Measurements from ENCODE around the gene PPP2R2B. TPM values are rescaled to one million over a fixed set of nuclear protein-coding genes. Genes with fewer than 3 reads are reported as not detected.

The PPP2R2B gene
- total and polyA plus RNA-seq, 2 of the 4 experiments (the other 2 are of a cell fraction), result not detected

DNA sequence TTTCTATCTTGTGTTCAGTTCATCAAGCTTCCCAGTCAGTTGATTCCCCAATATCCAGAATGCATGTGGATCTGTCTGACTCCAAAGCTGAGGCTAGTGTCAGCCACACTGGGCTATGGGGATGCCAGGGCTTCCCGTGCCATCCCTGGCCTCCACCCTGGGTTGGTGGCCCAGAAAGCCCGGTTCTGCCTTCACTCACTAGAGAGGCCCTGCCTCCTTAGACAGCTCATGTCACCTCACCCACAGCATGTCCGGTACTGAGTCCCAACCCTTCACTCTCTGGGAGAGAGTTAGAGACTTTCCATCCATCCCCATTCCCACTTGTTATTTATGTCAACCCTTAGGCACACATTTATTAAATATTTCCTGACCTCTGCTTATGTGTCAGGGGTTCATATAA, 243.1 kb downstream of the PPP2R2B start:
- intact Hi-C loops (cut with micrococcal nuclease) (no loop called here), in situ Hi-C loops (cut with MboI; ENCODE audit: low sequenced_read_pairs) (no loop called here), dilution Hi-C loops (cut with HindIII; ENCODE audit: low sequenced_read_pairs, unreplicated experiment) (no loop called here)
- Histone ChIP-seq H4K20me1 (ENCODE audit: insufficient read depth, low read length) (no peaks in the 10 kb centered on the region), H3K4me3 (ENCODE audit: insufficient read depth, low read depth, low read length) (no peak overlapping the region), H2AK9ac (replicated peaks; ENCODE audit: low read depth, low read length, poor library complexity) (no peak overlapping the region), H3K9me3 (ENCODE audit: control insufficient read depth, insufficient read depth, low read length) (peaks cover 2% of the 10 kb centered on the region; the same call in 1 of the 2 replicates), H2BK15ac (ENCODE audit: low read depth, low read length) (no peak overlapping the region), H2AK5ac (ENCODE audit: low read depth, low read length) (no peak overlapping the region), H3K14ac (replicated peaks; ENCODE audit: low read depth, low read length) (no peak overlapping the region), H3K4me2 (ENCODE audit: low read depth, low read length) (no peak overlapping the region), H3K23ac (ENCODE audit: low read depth, low read length) (no peak overlapping the region), H3K56ac (ENCODE audit: extremely low read depth, insufficient read depth, low read length) (no peak overlapping the region), H3K9ac (ENCODE audit: low read depth, low read length) (no peak overlapping the region), H3K4me1 (ENCODE audit: control insufficient read depth, insufficient read depth, low read length) (no peaks in the 10 kb centered on the region), H4K8ac (ENCODE audit: low read depth in 2 of 2, low read length in 2 of 2) (no peak overlapping the region), H3K4ac (ENCODE audit: low read depth, low read length) (no peak overlapping the region), H4K91ac (ENCODE audit: insufficient read depth, low read depth, low read length) (no peak overlapping the region), H3K27me3 (ENCODE audit: control insufficient read depth, insufficient read depth, low read length) (no peaks in the 10 kb centered on the region), H3K27ac (ENCODE audit: insufficient read depth, low read length) (no peak overlapping the region), H3K79me1 (ENCODE audit: low read depth in 1 of 2, low read length in 2 of 2) (no peaks in the 10 kb centered on the region), H2AFZ (replicated peaks; ENCODE audit: low read length, poor library complexity) (no peak overlapping the region), H2BK5ac (ENCODE audit: low read depth, low read length, poor library complexity, severe bottlenecking) (no peak overlapping the region), H3K18ac (ENCODE audit: low read depth, low read length) (no peak overlapping the region), H4K5ac (ENCODE audit: low read depth, low read length) (no peak overlapping the region), H3K36me3 (ENCODE audit: control insufficient read depth, insufficient read depth, low read length) (no peaks in the 10 kb centered on the region), H2BK120ac (ENCODE audit: low read depth, low read length) (no peak overlapping the region), H3K9me1 (ENCODE audit: insufficient read depth, low read length) (no peaks in the 10 kb centered on the region), H2BK20ac (ENCODE audit: low read depth, low read length) (no peak overlapping the region)
- no peak for TF ChIP-seq SMC3 (IDR thresholded peaks at IDR 0.05; ENCODE audit: low read depth, low read length)
- 60% methylated on average over 1 of the region's 3 CpGs; no CpG with 5 or more reads in 1 of the 2 experiments for WGBS, 2 experiments (ENCODE audit: extremely low coverage in 2 of 2, insufficient read length in 1 of 2)
- ChIA-PET CTCF (no interaction called here), POLR2A (ENCODE audit: unreplicated experiment) (no interaction called here)
- ATAC-seq (ENCODE audit: low read depth) (no peak), DNase-seq (no peak)
- no TSS peak for BruUV-seq (replicated peaks)
